Measurements from ENCODE around the gene DEFB121.
"Not testable (repeated sequence)": the region's sequence is repeated elsewhere in the genome, so short reads cannot be mapped to it uniquely, and the experiment has no call there.

DEFB121 gene, protein sequence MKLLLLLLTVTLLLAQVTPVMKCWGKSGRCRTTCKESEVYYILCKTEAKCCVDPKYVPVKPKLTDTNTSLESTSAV

DNA sequence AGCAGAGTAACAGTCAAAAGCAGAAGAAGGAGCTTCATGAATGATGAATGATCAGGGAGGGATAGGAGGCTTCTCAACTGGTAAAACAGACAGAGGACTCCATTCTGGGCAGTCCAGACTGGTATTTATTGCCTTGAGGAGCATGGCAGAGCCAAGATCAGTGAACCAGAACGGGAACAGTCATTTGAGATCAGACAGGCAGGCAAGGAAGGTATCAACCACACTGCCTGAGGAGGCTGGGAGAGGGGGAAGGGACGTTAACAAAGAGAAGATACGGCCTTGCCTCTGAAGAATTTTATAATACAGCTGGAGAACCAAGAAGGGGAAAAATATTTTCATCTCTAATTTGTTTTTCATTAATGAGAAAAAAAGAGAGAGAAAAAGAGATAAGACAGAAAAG is at the start of gene DEFB121:
Gene DEFB121, minus strand, starts transcription at position 101 of the 400 bp plus-strand sequence. Its CDS starts 63 bp downstream, at position 38.
- TF ChIP-seq GATA1 (IDR thresholded peaks at IDR 0.05; ENCODE audit: low read depth, low read length): no peak
- TF ChIP-seq POLR2A (IDR thresholded peaks at IDR 0.05; ENCODE audit: low read length): no peak
- no peak for DNase-seq

DNA sequence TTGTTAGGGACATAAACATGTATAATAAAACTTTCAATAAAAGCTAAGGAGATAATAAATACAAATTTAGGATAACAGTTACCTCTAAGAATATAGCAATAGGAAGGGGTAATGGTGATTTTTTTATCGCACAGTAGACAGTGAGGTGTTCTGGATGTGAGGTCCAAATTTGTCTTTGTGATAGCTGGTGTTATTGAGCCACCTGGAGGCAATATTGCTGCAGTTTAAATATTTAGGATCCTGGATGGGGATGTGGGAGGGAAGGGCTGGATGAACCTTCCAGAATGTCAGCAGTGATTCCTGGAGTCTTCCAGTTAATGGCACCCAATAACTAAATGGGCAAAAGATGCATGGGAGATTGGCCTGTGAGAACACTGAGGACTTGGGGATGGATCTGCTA is 48.3 kb upstream of the DEFB121 start:
- no peak for TF ChIP-seq POLR2A (IDR thresholded peaks at IDR 0.05; ENCODE audit: low read length)
- no peak for TF ChIP-seq GATA1 (IDR thresholded peaks at IDR 0.05; ENCODE audit: low read depth, low read length)
- DNase-seq: no peak

DNA sequence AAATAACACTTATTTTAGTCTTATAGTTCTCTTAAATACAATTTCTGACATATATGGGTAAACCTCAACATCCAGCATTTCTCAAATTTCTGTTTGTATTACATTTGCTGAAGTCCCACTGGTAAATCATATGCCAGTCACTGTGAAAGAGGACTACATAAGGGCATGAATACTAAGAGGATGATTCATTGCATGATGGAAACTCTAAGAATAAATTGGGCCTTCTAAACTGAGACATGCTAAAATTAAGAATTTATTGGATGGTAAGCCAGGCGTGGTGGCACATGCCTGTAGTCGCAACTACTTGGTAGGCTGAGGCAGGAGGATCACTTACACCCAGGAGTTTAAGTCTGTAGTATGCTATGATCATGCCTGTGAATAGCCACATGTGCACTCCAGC is 46.6 kb upstream of the DEFB121 start:
- DNase-seq: no peak
- TF ChIP-seq GATA1 (IDR thresholded peaks at IDR 0.05; ENCODE audit: low read depth, low read length): no peak
- TF ChIP-seq POLR2A (IDR thresholded peaks at IDR 0.05; ENCODE audit: low read length): no peak

DNA sequence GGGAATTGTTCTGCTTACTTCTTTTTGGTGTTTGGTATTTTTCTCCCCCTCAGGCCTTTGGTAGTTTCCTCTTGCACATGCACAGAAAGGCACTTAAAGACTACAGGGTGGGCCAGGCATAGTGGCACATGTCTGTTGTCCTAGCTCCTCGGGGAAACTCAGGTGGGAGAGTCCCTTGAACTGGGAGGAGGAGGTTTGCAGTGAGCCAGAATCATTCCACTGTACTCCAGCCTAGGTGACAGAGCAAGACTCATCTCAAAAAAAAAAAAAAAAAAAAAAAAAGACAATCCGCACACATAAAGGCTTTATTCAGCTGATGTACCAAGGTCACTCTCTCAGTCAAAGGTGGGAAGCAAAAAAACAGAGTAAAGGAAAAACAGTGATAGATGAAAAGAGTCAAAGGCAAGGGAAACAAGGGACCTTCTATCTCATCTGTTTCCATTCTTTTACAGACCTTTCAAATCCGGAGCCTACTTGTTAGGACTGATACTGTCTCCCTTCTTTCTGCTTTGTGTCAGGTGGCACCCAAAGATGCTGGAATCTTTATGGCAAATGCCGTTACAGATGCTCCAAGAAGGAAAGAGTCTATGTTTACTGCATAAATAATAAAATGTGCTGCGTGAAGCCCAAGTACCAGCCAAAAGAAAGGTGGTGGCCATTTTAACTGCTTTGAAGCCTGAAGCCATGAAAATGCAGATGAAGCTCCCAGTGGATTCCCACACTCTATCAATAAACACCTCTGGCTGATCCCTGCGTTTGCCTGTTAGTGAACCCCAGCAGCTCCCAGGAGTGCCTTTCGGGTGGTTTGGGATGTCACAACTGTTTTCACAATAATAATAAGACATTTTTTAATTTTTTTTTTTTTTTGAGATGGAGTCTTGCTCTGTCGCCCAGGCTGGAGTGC is 43.7 kb upstream of the DEFB121 start:
- DNase-seq: no peak
- no peak for TF ChIP-seq POLR2A (IDR thresholded peaks at IDR 0.05; ENCODE audit: low read length)
- no peak for TF ChIP-seq GATA1 (IDR thresholded peaks at IDR 0.05; ENCODE audit: low read depth, low read length)

DNA sequence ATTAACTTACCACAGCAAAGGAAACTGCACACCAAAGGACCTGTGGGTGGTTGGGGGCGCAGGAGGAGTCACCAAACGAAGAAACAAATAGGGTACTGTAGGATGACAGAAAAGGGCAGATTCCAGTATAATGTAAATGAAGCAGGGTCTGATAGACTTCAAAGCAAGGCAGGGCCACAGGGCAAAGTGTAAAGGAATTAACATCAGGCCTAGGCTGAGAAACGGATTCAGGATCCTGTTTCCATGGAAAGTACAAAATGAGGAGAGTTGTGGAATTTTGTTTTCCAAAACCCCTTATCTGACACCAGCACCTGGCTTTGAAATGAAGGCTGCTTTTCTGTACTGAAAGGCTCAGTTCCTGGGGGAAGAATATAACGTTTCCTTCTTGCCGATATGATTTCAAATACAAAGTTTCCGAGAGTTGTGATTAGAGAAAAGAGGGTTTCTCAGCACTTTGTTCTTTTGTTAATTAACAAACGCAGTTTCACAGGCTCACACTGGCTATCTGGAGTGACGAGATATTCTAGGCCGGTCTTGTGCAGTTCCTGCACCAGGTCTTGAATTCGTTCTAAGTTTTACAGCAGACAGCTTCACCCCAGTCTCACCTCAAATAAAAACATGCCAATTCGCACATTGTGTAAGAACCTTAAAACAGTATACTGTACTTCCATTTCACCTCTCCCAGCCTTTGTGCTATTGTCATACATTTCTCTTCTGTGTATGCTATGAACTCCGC is 40.2 kb upstream of the DEFB121 start:
- TF ChIP-seq POLR2A (IDR thresholded peaks at IDR 0.05; ENCODE audit: low read length) (no peak), GATA1 (IDR thresholded peaks at IDR 0.05; ENCODE audit: low read depth, low read length) (no peak)

DNA sequence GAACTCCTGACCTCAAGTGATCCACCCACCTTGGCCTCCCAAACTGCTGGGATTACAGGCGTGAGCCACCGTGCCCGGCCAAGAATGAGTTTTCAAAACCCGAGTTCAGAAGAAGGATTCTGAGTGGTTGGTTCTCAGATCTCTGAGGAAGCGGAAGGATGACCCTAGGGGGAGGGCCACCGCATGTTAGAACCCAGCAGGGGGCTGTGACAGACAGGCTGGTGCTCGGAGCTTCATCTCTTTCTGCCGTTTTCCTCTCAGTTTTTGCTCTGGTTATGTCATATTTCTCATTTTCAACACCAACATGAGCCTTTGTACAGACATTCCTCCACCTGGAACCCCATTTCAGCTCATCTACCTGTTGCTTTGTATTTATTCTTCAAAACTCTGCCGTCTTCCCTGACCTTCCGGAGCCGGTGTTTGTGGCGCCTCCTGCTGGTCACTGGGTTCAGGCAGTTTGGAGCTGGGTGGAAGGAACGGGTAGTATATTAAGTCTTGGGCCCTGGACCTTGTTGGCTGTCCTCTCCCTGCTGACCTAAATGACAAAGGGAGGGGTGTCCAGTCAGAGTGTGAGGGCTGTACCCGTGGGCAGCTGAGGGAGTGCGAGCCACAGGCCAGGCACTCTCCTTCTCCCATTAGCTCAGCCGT is 34.1 kb upstream of the DEFB121 start, which contains the start of gene DEFB123:
Gene DEFB123, plus strand, starts transcription at position 621 of the 648 bp plus-strand sequence. CDS start 67 bp downstream, outside the sequence.
- DNase-seq: peak in 1 of 2 experiments; percentile 24
- no peak for TF ChIP-seq GATA1 (IDR thresholded peaks at IDR 0.05; ENCODE audit: low read depth, low read length)
- no peak for TF ChIP-seq POLR2A (IDR thresholded peaks at IDR 0.05; ENCODE audit: low read length)

More for the DNA sequence above, 40.2 kb upstream of the DEFB121 start:
- DNase-seq: no peak

DNA sequence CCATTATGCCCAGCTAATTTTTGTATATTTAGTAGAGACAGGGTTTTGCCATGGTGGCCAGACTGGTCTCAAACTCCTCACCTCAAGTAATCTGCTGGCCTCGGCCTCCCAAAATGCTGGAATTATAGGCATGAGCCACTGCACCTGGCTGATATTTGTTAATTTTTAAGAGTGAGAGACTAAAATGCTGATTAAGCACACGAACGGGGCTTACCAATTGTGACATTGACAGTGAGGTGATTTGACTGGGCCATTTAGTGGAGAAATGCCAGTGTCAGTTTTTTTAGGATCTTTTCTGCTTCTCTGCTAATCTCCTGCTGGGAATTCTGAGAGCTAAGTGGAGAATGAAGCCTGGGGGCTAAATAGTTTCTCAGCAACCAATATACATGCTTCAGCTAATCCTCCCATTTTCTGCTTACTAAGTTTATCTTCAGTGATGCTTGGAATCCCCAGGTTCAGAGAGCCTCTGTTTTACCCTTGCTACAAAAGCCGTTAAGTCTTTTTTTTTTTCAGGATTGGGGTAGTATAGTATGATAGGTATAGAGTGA is 24.6 kb upstream of the DEFB121 start:
- no peak for DNase-seq
- TF ChIP-seq POLR2A (IDR thresholded peaks at IDR 0.05; ENCODE audit: low read length): no peak
- TF ChIP-seq GATA1 (IDR thresholded peaks at IDR 0.05; ENCODE audit: low read depth, low read length): no peak

DNA sequence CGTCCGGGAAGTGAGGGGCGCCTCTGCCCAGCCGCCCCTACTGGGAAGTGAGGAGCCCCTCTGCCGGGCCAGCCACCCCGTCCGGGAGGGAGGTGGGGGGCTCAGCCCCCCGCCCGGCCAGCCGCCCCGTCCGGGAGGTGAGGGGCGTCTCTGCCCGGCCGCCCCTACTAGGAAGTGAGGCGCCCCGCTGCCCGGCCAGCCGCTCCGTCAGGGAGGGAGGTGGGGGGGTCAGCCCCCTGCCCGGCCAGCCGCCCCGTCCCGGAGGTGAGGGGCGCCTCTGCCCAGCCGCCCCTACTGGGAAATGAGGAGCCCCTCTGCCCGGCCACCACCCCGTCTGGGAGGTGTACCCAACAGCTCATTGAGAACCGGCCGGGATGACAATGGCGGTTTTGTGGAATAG is 21.6 kb upstream of the DEFB121 start:
- not testable (repeated sequence) for DNase-seq

DNA sequence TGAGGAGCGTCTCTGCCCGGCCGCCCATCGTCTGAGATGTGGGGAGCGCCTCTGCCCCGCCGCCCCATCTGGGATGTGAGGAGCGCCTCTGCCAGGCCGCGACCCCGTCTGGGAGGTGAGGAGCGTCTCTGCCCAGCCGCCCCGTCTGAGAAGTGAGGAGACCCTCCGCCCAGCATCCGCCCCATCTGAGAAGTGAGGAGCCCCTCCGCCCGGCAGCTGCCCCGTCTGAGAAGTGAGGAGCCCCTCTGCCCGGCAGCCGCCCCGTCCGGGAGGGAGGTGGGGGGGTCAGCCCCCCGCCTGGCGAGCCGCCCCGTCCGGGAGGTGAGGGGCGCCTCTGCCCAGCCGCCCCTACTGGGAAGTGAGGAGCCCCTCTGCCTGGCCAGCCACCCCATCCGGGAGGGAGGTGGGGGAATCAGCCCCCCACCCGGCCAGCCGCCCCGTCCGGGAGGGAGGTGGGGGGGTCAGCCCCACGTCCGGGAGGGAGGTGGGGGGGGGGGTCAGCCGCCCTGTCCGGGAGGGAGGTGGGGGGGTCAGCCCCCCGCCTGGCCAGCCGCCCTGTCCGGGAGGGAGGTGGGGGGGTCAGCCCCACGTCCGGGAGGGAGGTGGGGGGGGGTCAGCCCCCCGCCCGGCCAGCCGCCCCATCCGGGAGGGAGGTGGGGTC is 21.0 kb upstream of the DEFB121 start:
- DNase-seq: not testable (repeated sequence)

DNA sequence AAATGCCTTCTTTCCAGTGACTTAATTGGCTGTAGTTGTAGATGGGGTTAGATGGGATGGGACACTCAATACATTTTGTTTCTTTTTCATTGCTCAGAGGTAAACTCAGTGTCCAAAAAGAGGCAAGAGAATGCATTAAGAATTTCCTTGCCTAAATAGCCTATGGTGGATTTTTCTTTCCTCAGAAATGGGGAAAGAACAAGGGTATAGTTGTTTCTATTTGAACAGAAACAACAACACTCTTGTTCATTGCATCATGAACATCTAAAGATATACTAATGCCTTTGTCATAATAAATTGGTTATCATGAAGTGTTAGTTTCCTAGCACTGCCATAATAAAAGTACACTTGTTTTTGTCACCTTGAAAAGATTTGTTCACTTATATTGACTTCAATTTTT is 19.8 kb upstream of the DEFB121 start:
- TF ChIP-seq POLR2A (IDR thresholded peaks at IDR 0.05; ENCODE audit: low read length) (no peak), GATA1 (IDR thresholded peaks at IDR 0.05; ENCODE audit: low read depth, low read length) (no peak)
- no peak for DNase-seq

DNA sequence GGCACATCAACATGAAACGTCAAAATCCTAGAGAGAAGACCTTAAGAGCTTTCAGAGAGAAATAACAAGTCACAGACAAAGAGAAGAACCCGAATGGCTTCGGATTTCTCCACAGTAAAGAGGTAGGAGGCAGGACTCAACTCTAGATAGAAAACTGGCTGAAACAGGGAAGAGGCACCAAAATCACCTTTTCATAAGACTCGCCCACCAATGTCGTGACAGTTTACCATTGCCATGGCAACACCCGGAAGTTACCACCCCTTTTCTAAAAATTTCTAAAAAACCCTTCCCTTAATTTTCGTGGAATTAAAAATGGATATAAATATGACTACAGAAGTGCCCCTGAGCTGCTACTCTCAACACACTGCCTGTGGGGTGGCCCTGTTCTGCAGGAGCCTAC is 12.3 kb upstream of the DEFB121 start:
- TF ChIP-seq GATA1 (IDR thresholded peaks at IDR 0.05; ENCODE audit: low read depth, low read length) (no peak), POLR2A (IDR thresholded peaks at IDR 0.05; ENCODE audit: low read length) (no peak)
- no peak for DNase-seq

DNA sequence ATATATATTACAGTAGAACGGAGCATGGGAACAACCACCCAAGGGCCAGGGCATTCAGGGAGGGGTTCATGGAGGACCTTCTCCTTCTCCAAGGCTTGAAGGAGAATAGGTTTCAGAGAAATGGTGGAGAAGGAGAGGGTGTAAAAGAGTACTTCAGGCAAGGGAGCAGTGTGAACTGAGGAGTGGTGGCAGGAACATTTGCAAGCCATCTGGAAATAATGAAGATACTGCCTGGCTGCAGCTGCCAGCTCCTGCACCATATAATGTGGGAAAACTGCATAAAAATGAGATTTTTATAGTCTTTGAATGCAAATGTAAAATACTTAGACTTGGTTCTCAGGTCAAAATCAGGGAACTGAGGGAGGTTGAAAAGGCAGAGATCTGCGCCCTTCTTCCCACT is 9.6 kb upstream of the DEFB121 start:
- DNase-seq: no peak

DNA sequence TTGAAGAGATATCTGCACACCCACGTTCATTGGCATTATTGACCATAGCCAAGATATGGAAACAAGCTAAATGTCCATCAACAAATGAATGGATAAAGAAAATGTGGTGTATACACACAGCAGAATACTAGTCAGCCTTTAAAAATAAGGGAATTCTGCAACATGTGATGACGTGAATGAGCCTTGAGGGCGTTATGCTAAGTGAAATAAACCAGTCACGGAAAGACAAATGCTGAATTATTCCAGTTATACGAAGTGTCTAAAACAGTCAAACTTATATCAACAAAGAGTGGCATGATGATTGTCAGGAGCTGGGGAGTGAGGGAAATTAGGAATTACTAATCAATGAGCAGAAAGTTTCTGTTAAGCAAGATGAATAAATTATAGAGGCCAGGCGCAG is 8.4 kb upstream of the DEFB121 start:
- TF ChIP-seq POLR2A (IDR thresholded peaks at IDR 0.05; ENCODE audit: low read length) (no peak), GATA1 (IDR thresholded peaks at IDR 0.05; ENCODE audit: low read depth, low read length) (no peak)
- no peak for DNase-seq

More for the DNA sequence above, 9.6 kb upstream of the DEFB121 start:
- TF ChIP-seq GATA1 (IDR thresholded peaks at IDR 0.05; ENCODE audit: low read depth, low read length): no peak
- no peak for TF ChIP-seq POLR2A (IDR thresholded peaks at IDR 0.05; ENCODE audit: low read length)

Data from erythroblast (primary cell).